Femur (tissue), 1 donor: ENCODE measurements around the gene SNAPC2.
A peak's percentile ranks its signal among the peaks of the same experiment; 100 is the strongest.
"Not testable (repeated sequence)": the region's sequence is repeated elsewhere in the genome, so short reads cannot be mapped to it uniquely, and the experiment has no call there.

Experiments
- DNase-seq: peaks from one replicate; pipeline ENCODE4 v3.0.0-alpha.2; 2017

The SNAPC2 gene

DNA sequence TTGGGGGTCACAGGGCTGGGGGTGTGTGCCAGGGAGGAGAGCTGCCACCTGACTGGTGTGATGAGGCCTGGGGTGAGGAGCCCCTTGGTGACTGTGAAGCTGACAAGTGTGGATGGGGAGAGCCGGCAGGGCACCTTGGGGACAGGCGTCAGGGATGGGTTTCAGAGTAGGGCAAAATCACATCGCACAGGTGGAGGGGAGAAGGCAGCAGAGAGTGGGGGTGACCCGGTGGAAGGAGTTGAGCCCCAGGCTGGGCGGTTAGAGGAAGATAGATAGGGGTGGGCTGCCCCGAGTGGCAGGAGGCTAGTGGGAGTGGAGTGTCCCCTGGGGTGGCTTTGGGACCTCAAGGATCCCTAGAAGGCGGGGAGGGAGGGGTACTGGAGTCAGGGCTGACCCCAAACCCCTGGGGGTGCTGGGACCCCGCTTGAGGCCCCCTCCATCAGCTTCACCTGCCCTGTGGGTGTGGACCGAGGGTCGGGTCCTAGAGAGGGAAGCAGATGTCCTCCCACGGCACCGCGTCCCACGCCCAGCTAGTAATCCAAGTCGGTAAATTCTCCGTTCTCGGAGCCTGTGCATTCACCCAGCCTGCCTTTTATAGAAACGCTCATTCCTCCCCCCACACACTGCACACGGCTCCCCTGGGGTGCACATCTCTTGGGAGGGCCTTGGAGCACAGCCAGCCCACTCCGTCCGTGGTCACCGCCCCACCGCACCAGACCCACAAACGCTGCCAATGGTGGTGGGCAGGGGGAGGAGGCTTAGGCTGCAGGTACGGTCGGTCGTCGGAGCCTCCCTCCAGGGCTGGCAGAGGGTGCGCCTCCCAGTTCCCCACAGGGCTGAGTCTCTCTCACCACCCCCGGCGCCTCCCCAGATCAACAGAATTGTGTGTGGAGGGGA is 3.4 kb downstream of the SNAPC2 start:
- peak; percentile 39 for DNase-seq

- DNase-seq, result peak; percentile 30
Measured at GRCh38 chr19:7924241-7924640, 4.1 kb downstream of the SNAPC2 start.

- DNase-seq, result peak; percentile 30
Measured at GRCh38 chr19:7924651-7925170, 4.6 kb downstream of the SNAPC2 start.

- peak; percentile 86 for DNase-seq
Measured at GRCh38 chr19:7925171-7925851, 5.2 kb downstream of the SNAPC2 start.

DNA sequence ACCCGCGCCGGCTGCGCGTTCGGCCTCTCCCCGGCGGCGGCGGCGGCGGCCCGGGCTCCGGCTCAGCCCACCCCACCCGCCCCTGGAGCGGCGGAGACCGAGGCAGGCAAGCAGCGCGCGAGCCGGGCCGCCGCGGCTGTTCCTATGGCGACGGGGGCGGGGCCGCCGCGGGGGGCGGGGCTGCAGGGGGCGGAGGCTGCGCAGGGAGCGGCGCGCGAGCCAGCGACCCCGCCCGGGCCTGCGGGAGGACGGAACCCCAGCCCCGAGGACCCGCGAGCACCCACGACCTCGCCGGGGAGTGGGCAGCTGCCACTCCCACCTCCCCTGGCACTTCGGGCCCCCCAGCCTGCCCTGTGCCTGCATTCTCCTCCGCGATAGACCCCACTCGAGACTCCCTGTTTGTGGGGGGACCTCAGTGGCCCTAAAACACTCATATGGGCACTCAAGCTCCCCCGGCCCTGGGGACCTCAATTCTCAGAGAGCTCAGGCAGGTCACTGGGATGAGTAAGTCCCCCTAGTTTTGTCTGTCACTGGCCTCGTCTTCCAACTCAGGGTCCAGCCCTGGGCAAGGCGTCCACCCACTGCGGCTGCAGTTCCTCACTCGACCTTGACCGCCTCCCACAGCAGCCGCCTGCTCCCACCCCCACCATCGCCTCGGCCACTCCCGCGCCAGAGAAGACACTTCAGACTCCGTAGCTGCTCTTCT is 6.0 kb downstream of the SNAPC2 start, which contains the start of gene CTXN1:
CTXN1 (minus strand) TSS at position 115 of the 706 bp plus-strand sequence. CDS start 597 bp downstream, outside the sequence.
- DNase-seq, result peak; percentile 77

GRCh38 chr19:7926727-7927604 is 6.8 kb downstream of the SNAPC2 start:
- DNase-seq, result peak; percentile 37

GRCh38 chr19:7927605-7928333 is 7.6 kb downstream of the SNAPC2 start:
- peak; percentile 37 for DNase-seq

GRCh38 chr19:7928334-7928706 is 8.2 kb downstream of the SNAPC2 start:
- peak; percentile 23 for DNase-seq

- peak; percentile 61 for DNase-seq
Measured at GRCh38 chr19:7928741-7929701, 8.9 kb downstream of the SNAPC2 start.

- DNase-seq, result not testable (repeated sequence)
Measured at GRCh38 chr19:7930030-7930429, 9.9 kb downstream of the SNAPC2 start.

- peak; percentile 20 for DNase-seq
Measured at GRCh38 chr19:7930765-7931164, 10.6 kb downstream of the SNAPC2 start.

- DNase-seq, result no peak
Measured at GRCh38 chr19:7931221-7932061, 11.3 kb downstream of the SNAPC2 start.

DNA sequence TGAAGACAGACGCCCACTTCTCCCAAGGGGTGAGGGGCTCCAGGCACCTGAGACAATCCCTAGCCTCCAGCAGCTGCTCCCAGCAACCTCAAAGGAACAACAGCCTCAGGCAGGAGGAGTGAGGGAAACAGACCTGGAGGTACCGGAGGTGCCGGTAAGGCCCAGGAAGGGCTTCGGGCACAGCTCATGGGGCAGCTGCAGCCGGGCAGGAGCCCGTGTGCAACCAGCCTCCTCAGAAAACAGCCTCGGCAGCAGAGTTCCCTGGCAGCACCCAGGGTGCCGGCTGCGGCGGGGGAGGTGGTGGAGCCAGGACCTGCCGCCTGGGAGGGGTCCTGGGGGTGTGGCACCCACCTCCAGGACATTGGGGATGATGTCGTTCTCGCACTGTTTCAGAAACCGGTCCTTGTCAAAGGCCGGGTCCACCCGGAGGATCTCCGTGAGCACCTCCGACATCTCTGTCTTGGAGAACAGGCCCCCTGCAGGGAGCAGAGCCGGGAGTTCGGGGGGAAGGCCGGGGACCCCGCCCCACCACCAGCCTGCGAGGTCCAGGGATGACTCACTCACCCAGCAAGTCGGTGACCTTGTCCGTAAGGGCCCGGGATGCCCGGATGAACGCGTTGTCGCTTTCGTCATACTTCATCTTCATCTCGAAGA is 12.3 kb downstream of the SNAPC2 start:
- no peak for DNase-seq

- no peak for DNase-seq
Measured at GRCh38 chr19:7932930-7933300, 12.8 kb downstream of the SNAPC2 start.

GRCh38 chr19:7933411-7933810 is 13.3 kb downstream of the SNAPC2 start:
- no peak for DNase-seq

DNA sequence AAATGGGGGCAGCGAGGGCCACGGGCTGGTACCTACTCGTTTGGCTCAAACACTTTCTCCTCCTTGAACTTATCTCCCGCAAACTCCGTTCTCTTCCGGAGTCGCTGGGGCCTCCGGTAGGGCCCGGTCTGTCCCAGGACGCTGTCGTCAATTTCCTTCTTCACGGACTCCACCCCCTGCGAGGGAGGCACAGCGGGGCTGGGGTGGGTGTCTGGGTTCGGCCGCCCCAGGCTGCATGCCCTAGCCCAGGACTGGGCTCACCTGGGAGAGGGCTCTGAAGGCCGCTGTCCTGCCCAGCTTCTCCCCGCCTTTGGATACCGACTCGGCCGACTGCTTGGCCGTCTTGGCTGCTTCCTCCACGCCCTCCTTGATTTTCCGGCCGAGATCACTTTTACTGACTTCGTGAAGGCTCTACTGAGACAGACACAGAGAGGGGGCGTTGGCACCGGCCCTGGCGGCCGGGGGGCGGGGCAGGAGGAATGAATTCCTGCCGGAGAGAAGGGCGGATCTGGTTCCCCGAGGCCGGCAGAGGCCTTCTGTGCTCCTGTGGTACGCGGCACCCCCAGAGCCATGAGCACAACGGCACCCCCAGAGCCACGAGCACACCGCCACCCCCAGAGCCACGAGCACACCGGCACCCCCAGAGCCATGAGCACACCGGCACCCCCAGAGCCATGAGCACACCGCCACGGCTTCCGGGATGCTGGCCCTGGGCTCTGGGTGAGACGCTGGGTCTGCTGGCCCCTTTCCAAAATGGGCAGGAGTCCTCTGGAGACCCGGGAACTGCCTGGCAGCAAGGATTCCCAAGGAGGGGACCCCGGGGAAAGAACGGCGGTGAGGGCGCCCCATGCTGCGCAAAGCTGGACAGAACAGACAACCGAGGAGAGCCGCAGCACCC is 13.9 kb downstream of the SNAPC2 start:
- peak; percentile 22 for DNase-seq

- DNase-seq, result no peak
Measured at GRCh38 chr19:7934766-7935165, 14.6 kb downstream of the SNAPC2 start.

DNA sequence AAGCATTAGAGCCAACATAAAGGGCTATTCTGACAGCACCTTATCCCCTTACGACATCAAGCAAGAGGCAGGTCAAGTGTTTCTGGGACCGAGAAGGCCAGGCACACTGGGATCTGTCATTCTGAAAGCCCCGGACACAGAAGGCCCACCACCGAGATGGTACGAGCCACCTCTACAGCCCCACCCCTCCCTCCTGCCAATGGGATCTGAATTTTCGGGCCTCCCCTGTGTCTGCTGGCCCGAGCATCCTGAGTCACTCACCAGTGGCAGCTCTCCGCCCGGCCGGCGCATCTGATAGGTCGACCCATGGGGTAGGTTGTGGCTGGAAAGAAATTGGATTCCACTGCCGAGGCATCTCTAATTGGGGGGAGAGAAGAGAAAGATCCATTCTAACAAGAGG is 20.7 kb downstream of the SNAPC2 start:
- no peak for DNase-seq
